Measurements from ENCODE around the gene FXYD2.

FXYD2 gene

DNA sequence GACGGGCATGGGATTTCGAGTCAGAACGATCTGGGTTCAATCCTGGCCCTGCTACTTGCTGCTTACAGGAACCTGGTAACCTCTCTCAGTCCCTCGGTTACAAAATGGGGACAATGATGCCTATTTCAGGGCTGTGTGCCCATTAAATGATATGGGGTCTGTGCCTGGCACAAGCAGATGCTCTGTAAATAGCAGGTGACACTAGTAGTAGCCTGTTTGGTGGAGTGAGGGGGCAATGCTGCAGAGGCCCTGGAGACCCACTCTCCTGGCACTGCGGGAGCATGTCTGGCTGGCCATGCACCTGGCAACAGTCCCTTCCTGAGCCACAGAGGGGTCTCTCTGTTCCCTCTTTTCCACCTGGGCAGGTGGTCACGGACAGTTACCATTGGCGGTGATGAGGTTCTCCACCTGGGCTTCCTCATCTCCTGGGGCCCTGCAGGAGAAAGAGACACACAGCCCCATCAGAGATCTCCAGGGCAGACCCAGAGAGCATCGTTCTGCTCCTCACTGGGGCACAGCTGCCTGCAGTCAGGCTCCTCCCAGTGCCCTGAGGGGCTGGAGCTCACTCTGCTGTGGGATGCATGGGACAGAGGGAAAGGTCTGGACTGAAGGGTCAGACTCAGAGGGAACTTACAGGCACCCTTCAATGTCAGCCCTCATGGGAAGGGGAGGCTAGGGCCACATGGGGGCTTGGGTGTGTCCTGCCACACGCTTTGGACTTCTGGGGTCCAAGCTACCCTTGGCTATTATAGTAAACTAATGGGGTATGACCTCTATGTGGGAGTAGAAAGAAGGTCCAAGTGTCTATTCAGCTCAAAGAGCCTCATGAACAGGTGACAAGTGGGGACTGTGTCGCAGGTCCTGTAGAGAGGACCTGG is 15.6 kb upstream of the FXYD2 start:
- Histone ChIP-seq H3K23ac (ENCODE audit: low read length) (no peak overlapping the region), H3K4me1 (ENCODE audit: control insufficient read depth, low read depth, low read length) (no peaks in the 10 kb centered on the region), H4K8ac (ENCODE audit: low read depth, low read length) (no peak overlapping the region), H3K56ac (ENCODE audit: low read length) (no peak overlapping the region), H3K79me2 (ENCODE audit: control insufficient read depth, insufficient read depth, low read length) (no peaks in the 10 kb centered on the region), H3K27ac (ENCODE audit: low read depth, low read length) (no peak overlapping the region), H3K79me1 (ENCODE audit: low read length) (no peaks in the 10 kb centered on the region), H3K18ac (ENCODE audit: low read length) (no peak overlapping the region), H3K36me3 (ENCODE audit: control insufficient read depth, insufficient read depth, low read length) (no peaks in the 10 kb centered on the region), H2BK120ac (ENCODE audit: low read depth, low read length) (no peak overlapping the region), H3K4ac (ENCODE audit: low read depth, low read length) (no peak overlapping the region), H3K9ac (ENCODE audit: low read length) (no peak overlapping the region), H2AK5ac (ENCODE audit: low read length) (no peak overlapping the region), H3K4me2 (ENCODE audit: low read length) (no peak overlapping the region), H3K4me3 (ENCODE audit: low read length) (no peak overlapping the region), H2BK5ac (ENCODE audit: low read length) (no peak overlapping the region), H2BK15ac (replicated peaks; ENCODE audit: low read depth) (no peak overlapping the region), H3K27me3 (ENCODE audit: insufficient read depth, low read length, poor library complexity) (no peaks in the 10 kb centered on the region), H4K5ac (ENCODE audit: low read length) (no peak overlapping the region)
- DNase-seq, result no peak
- no CpG with 5 or more reads among the region's 10 CpGs for WGBS (ENCODE audit: extremely low coverage, insufficient coverage, low lambda C conversion rate)

DNA sequence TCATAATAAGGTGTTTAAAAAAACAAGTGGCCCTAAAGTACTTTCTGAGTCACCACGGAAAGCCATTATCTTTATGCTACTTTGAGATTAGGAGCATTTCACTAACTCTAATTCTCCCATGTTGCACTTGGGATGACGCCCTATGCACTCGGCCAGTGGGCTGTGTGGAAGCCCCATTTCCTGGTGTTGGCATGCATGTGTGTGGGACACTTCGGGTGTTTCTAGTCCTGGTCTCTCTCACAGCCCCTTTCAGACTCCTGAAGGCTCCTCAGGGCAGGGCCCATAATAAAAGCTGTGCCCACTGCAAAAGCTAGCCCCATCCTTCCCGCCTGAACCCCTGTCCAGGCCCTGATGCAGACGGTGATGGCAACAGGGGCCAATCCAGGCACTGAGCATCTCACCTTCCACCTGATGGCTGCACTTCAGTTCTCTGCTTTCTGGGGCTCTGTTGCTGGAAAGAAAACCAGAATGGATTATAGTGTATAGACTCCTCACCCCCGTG is 14.9 kb upstream of the FXYD2 start:
- Histone ChIP-seq H4K8ac (ENCODE audit: low read depth, low read length) (no peak overlapping the region), H3K4me3 (ENCODE audit: low read length) (no peak overlapping the region), H2BK15ac (replicated peaks; ENCODE audit: low read depth) (no peak overlapping the region), H3K4ac (ENCODE audit: low read depth, low read length) (no peak overlapping the region), H3K79me2 (ENCODE audit: control insufficient read depth, insufficient read depth, low read length) (no peaks in the 10 kb centered on the region), H3K27ac (ENCODE audit: low read depth, low read length) (no peak overlapping the region), H3K23ac (ENCODE audit: low read length) (no peak overlapping the region), H4K5ac (ENCODE audit: low read length) (no peak overlapping the region), H3K4me1 (ENCODE audit: control insufficient read depth, low read depth, low read length) (no peaks in the 10 kb centered on the region), H3K9ac (ENCODE audit: low read length) (no peak overlapping the region), H2BK120ac (ENCODE audit: low read depth, low read length) (no peak overlapping the region), H3K27me3 (ENCODE audit: insufficient read depth, low read length, poor library complexity) (no peaks in the 10 kb centered on the region), H3K4me2 (ENCODE audit: low read length) (no peak overlapping the region), H3K79me1 (ENCODE audit: low read length) (no peaks in the 10 kb centered on the region), H3K18ac (ENCODE audit: low read length) (no peak overlapping the region), H2AK5ac (ENCODE audit: low read length) (no peak overlapping the region), H3K56ac (ENCODE audit: low read length) (no peak overlapping the region), H3K36me3 (ENCODE audit: control insufficient read depth, insufficient read depth, low read length) (no peaks in the 10 kb centered on the region), H2BK5ac (ENCODE audit: low read length) (no peak overlapping the region)
- WGBS (ENCODE audit: extremely low coverage, insufficient coverage, low lambda C conversion rate), result no CpG with 5 or more reads among the region's 7 CpGs
- DNase-seq, result no peak

DNA sequence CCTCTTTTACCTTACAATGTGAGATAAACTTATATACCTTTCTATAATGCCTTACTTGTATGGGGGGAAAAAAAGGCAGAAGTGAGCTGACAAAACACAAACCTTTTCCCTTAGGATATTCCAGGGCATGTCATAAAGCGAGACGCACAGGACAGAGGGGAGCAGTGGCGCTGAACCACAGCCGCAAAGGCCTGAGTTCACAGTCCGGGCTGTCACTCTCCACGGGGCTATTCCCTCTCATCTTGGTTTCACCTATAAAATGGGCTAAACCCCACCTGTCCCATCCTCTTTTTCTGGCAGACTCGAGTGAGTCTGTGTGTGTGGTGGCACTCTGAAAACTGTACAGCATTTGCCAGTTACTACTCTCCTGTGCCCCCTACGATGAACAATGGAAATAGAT is 14.4 kb upstream of the FXYD2 start:
- H2BK5ac ChIP-seq (ENCODE audit: low read length), result no peak overlapping the region
- no peak overlapping the region for H2AK5ac ChIP-seq (ENCODE audit: low read length)
- H3K36me3 ChIP-seq (ENCODE audit: control insufficient read depth, insufficient read depth, low read length), result no peaks in the 10 kb centered on the region
- no peaks in the 10 kb centered on the region for H3K4me1 ChIP-seq (ENCODE audit: control insufficient read depth, low read depth, low read length)
- no peaks in the 10 kb centered on the region for H3K79me1 ChIP-seq (ENCODE audit: low read length)
- H2BK15ac ChIP-seq (replicated peaks; ENCODE audit: low read depth), result no peak overlapping the region
- DNase-seq, result no peak
- no peak overlapping the region for H3K4ac ChIP-seq (ENCODE audit: low read depth, low read length)
- H4K5ac ChIP-seq (ENCODE audit: low read length), result no peak overlapping the region
- H3K18ac ChIP-seq (ENCODE audit: low read length), result no peak overlapping the region
- no peak overlapping the region for H3K4me2 ChIP-seq (ENCODE audit: low read length)
- no peak overlapping the region for H2BK120ac ChIP-seq (ENCODE audit: low read depth, low read length)
- WGBS (ENCODE audit: extremely low coverage, insufficient coverage, low lambda C conversion rate), result no CpG with 5 or more reads among the region's 8 CpGs
- no peaks in the 10 kb centered on the region for H3K27me3 ChIP-seq (ENCODE audit: insufficient read depth, low read length, poor library complexity)
- H3K79me2 ChIP-seq (ENCODE audit: control insufficient read depth, insufficient read depth, low read length), result no peaks in the 10 kb centered on the region
- no peak overlapping the region for H3K4me3 ChIP-seq (ENCODE audit: low read length)
- no peak overlapping the region for H3K23ac ChIP-seq (ENCODE audit: low read length)
- H4K8ac ChIP-seq (ENCODE audit: low read depth, low read length), result no peak overlapping the region
- H3K27ac ChIP-seq (ENCODE audit: low read depth, low read length), result no peak overlapping the region
- H3K9ac ChIP-seq (ENCODE audit: low read length), result no peak overlapping the region
- no peak overlapping the region for H3K56ac ChIP-seq (ENCODE audit: low read length)

DNA sequence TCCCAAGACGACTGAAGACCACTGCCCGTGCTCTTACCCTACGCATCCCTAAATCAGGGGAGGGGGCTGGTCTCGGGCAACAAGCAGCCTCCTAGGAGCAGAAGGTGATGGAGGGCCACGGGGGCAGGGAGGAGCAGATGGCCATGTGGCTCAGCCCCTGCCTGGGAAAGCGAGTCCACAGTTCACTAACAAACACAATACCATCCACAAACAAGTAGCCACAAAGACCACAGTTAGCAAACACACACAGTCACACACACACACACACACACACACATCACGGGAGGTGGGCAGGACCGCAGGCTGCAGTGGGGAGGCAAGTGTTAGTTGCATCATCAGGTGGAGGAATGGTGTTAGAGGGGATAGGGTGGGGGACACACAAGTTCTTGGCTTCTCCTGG is 13.2 kb upstream of the FXYD2 start:
- H3K56ac ChIP-seq (ENCODE audit: low read length), result no peak overlapping the region
- no peak for DNase-seq
- H2AK5ac ChIP-seq (ENCODE audit: low read length), result no peak overlapping the region
- H3K4me3 ChIP-seq (ENCODE audit: low read length), result no peak overlapping the region
- no peaks in the 10 kb centered on the region for H3K79me1 ChIP-seq (ENCODE audit: low read length)
- WGBS (ENCODE audit: extremely low coverage, insufficient coverage, low lambda C conversion rate), result no CpG with 5 or more reads among the region's 8 CpGs
- H3K79me2 ChIP-seq (ENCODE audit: control insufficient read depth, insufficient read depth, low read length), result no peaks in the 10 kb centered on the region
- H4K8ac ChIP-seq (ENCODE audit: low read depth, low read length), result no peak overlapping the region
- H3K36me3 ChIP-seq (ENCODE audit: control insufficient read depth, insufficient read depth, low read length), result no peaks in the 10 kb centered on the region
- no peak overlapping the region for H3K4me2 ChIP-seq (ENCODE audit: low read length)
- no peak overlapping the region for H3K27ac ChIP-seq (ENCODE audit: low read depth, low read length)
- no peak overlapping the region for H4K5ac ChIP-seq (ENCODE audit: low read length)
- no peak overlapping the region for H3K4ac ChIP-seq (ENCODE audit: low read depth, low read length)
- H3K27me3 ChIP-seq (ENCODE audit: insufficient read depth, low read length, poor library complexity), result no peaks in the 10 kb centered on the region
- no peak overlapping the region for H2BK120ac ChIP-seq (ENCODE audit: low read depth, low read length)
- H2BK15ac ChIP-seq (replicated peaks; ENCODE audit: low read depth), result no peak overlapping the region
- H3K4me1 ChIP-seq (ENCODE audit: control insufficient read depth, low read depth, low read length), result no peaks in the 10 kb centered on the region
- H2BK5ac ChIP-seq (ENCODE audit: low read length), result no peak overlapping the region
- H3K18ac ChIP-seq (ENCODE audit: low read length), result no peak overlapping the region
- H3K23ac ChIP-seq (ENCODE audit: low read length), result no peak overlapping the region
- no peak overlapping the region for H3K9ac ChIP-seq (ENCODE audit: low read length)

DNA sequence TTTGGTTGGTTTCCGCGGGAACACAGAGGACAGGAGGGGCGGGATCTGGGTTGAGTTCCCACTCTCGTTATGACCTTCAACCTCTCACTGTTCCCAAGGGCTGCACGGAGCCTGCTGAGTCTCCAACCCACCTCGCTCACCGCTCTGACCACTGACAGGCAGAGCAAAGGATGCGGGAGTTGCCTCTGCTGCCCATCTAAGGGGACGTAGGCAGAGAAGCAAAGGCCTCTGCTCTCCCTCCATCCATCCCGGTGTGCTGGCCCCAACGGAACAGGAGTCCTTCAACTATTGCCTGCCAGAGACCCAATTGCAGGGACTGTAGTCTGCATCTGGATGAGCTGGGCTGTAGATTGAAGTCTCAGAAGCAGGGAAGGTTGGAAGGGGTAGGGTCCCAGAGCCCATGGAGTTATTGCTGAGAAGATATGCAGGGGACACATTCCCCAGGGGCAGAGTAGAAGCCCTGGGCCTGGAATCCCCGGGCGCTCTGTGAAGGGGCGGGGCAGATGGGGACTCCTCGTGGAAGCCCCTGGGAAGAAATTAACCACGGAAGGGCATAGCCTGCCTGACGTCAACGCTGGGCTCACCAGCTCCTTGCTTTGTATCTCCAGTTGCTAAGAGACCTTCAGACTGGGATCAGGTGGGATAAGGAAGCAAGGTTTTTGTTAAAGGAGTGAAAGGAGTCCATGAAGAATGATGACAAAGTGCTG is 12.7 kb upstream of the FXYD2 start:
- Histone ChIP-seq H3K56ac (ENCODE audit: low read length) (no peak overlapping the region), H4K5ac (ENCODE audit: low read length) (no peak overlapping the region), H3K18ac (ENCODE audit: low read length) (no peak overlapping the region), H3K27ac (ENCODE audit: low read depth, low read length) (no peak overlapping the region), H2BK5ac (ENCODE audit: low read length) (no peak overlapping the region), H3K9ac (ENCODE audit: low read length) (no peak overlapping the region), H3K79me2 (ENCODE audit: control insufficient read depth, insufficient read depth, low read length) (no peaks in the 10 kb centered on the region), H2AK5ac (ENCODE audit: low read length) (no peak overlapping the region), H4K8ac (ENCODE audit: low read depth, low read length) (no peak overlapping the region), H3K4me3 (ENCODE audit: low read length) (no peak overlapping the region), H3K79me1 (ENCODE audit: low read length) (no peaks in the 10 kb centered on the region), H3K23ac (ENCODE audit: low read length) (no peak overlapping the region), H3K4me1 (ENCODE audit: control insufficient read depth, low read depth, low read length) (no peaks in the 10 kb centered on the region), H3K4ac (ENCODE audit: low read depth, low read length) (no peak overlapping the region), H2BK120ac (ENCODE audit: low read depth, low read length) (no peak overlapping the region), H3K36me3 (ENCODE audit: control insufficient read depth, insufficient read depth, low read length) (no peaks in the 10 kb centered on the region), H3K27me3 (ENCODE audit: insufficient read depth, low read length, poor library complexity) (no peaks in the 10 kb centered on the region), H3K4me2 (ENCODE audit: low read length) (no peak overlapping the region), H2BK15ac (replicated peaks; ENCODE audit: low read depth) (no peak overlapping the region)
- WGBS (ENCODE audit: extremely low coverage, insufficient coverage, low lambda C conversion rate), result no CpG with 5 or more reads among the region's 18 CpGs
- peak; percentile 59 for DNase-seq
